ENCODE results near the gene FAM25A. TPM values are rescaled to one million over a fixed set of nuclear protein-coding genes. Genes with fewer than 3 reads are reported as not detected.
"Not testable (repeated sequence)": the region's sequence is repeated elsewhere in the genome, so short reads cannot be mapped to it uniquely, and the experiment has no call there.

Gene FAM25A
- total RNA-seq, 1 experiment from 2014 or later: 2.7 TPM

DNA sequence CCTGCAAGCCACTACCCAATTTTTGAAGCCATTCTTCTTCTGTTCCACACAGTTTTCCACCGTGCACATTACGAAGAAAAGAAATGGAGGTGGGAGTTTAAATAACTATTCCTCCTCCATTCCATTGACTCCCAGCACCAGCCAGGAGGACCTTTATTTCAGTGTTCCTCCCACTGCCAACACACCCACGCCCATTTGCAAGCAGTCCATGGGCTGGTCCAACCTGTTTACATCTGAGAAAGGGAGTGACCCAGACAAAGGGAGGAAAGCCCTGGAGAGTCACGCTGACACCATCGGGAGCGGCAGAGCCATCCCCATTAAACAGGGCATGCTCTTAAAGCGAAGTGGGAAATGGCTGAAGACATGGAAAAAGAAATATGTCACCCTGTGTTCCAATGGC lies 11.8 kb upstream of the FAM25A start:
- H3K27me3 ChIP-seq (ENCODE audit: insufficient read depth, low read length); H3K27ac ChIP-seq (ENCODE audit: low read depth, low read length); ATAC-seq; H3K4me3 ChIP-seq (replicated peaks in 1 of 2; ENCODE audit: low read depth in 1 of 2, low read length in 2 of 2); RAD21 ChIA-PET (ENCODE audit: low non-redundant PET in 1 of 2, low total read pairs in 2 of 2, uncharacterized antibody in 2 of 2, unreplicated experiment in 2 of 2); intact Hi-C loops (cut with micrococcal nuclease); H3K4me2 ChIP-seq (ENCODE audit: low read length); H3K9ac ChIP-seq (ENCODE audit: low read length); H2AFZ ChIP-seq (ENCODE audit: low read depth, low read length, poor library complexity, severe bottlenecking); CTCF ChIA-PET; DNase-seq (ENCODE audit: low read depth, low spot score); H3K9me3 ChIP-seq (ENCODE audit: control insufficient read depth in 1 of 2, insufficient read depth in 1 of 2, low read depth in 1 of 2, low read length in 2 of 2); POLR2A ChIA-PET; BruUV-seq (replicated peaks); H3K79me2 ChIP-seq (ENCODE audit: insufficient read depth, low read length); H4K20me1 ChIP-seq (ENCODE audit: insufficient read depth); H3K36me3 ChIP-seq (ENCODE audit: control insufficient read depth in 1 of 2, insufficient read depth in 2 of 2, low read length in 2 of 2); H3K9me2 ChIP-seq (ENCODE audit: insufficient read depth); H3K4me1 ChIP-seq (ENCODE audit: control insufficient read depth in 1 of 2, insufficient read depth in 2 of 2, low read length in 2 of 2): not testable (repeated sequence)

DNA sequence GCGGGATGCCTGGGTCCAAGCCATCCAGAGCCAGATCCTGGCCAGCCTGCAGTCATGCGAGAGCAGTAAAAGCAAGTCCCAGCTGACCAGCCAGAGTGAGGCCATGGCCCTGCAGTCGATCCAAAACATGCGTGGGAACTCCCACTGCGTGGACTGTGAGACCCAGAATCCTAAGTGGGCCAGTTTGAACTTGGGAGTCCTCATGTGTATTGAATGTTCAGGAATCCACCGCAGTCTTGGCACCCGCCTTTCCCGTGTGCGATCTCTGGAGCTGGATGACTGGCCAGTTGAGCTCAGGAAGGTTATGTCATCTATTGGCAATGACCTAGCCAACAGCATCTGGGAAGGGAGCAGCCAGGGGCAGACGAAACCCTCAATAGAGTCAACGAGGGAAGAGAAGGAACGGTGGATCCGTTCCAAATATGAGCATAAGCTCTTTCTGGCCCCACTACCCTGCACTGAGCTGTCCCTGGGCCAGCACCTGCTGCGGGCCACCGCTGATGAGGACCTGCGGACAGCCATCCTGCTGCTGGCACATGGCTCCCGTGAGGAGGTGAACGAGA lies 10.9 kb upstream of the FAM25A start:
- CTCF ChIA-PET; H2AFZ ChIP-seq (ENCODE audit: low read depth, low read length, poor library complexity, severe bottlenecking); H3K36me3 ChIP-seq (ENCODE audit: control insufficient read depth in 1 of 2, insufficient read depth in 2 of 2, low read length in 2 of 2); H3K4me1 ChIP-seq (ENCODE audit: control insufficient read depth in 1 of 2, insufficient read depth in 2 of 2, low read length in 2 of 2); H3K9me3 ChIP-seq (ENCODE audit: control insufficient read depth in 1 of 2, insufficient read depth in 1 of 2, low read depth in 1 of 2, low read length in 2 of 2); BruUV-seq (replicated peaks); POLR2A ChIA-PET; H3K4me3 ChIP-seq (replicated peaks in 1 of 2; ENCODE audit: low read depth in 1 of 2, low read length in 2 of 2); intact Hi-C loops (cut with micrococcal nuclease); RAD21 ChIA-PET (ENCODE audit: low non-redundant PET in 1 of 2, low total read pairs in 2 of 2, uncharacterized antibody in 2 of 2, unreplicated experiment in 2 of 2); H3K27ac ChIP-seq (ENCODE audit: low read depth, low read length); H3K27me3 ChIP-seq (ENCODE audit: insufficient read depth, low read length); H3K79me2 ChIP-seq (ENCODE audit: insufficient read depth, low read length); H4K20me1 ChIP-seq (ENCODE audit: insufficient read depth); DNase-seq (ENCODE audit: low read depth, low spot score); H3K4me2 ChIP-seq (ENCODE audit: low read length); H3K9ac ChIP-seq (ENCODE audit: low read length); ATAC-seq; H3K9me2 ChIP-seq (ENCODE audit: insufficient read depth): not testable (repeated sequence)

DNA sequence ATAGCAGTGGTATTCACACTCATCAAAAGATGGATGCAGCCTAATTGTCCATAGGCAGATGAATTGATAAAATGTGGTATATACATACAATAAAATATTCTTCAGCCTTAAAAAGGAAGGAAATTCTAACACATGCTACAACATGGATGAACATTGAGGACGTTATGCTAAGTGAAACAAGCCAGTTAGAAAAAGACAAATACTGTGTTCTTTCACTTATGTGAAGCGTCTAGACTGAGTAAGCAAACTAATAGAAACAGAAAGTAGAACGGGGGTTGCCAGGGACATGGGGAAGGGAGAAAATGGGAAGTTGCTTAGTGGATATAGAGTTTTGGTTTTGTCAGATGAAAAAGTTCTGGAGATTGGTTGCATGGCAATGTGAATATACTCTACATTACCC lies 6.6 kb upstream of the FAM25A start:
- BruUV-seq (replicated peaks); H3K9me3 ChIP-seq (ENCODE audit: control insufficient read depth in 1 of 2, insufficient read depth in 1 of 2, low read depth in 1 of 2, low read length in 2 of 2); H3K4me2 ChIP-seq (ENCODE audit: low read length); H3K27ac ChIP-seq (ENCODE audit: low read depth, low read length); H3K27me3 ChIP-seq (ENCODE audit: insufficient read depth, low read length); H4K20me1 ChIP-seq (ENCODE audit: insufficient read depth); CTCF ChIA-PET; DNase-seq (ENCODE audit: low read depth, low spot score); H3K79me2 ChIP-seq (ENCODE audit: insufficient read depth, low read length); RAD21 ChIA-PET (ENCODE audit: low non-redundant PET in 1 of 2, low total read pairs in 2 of 2, uncharacterized antibody in 2 of 2, unreplicated experiment in 2 of 2); POLR2A ChIA-PET; H3K4me1 ChIP-seq (ENCODE audit: control insufficient read depth in 1 of 2, insufficient read depth in 2 of 2, low read length in 2 of 2); H3K36me3 ChIP-seq (ENCODE audit: control insufficient read depth in 1 of 2, insufficient read depth in 2 of 2, low read length in 2 of 2); H3K9ac ChIP-seq (ENCODE audit: low read length); H3K4me3 ChIP-seq (replicated peaks in 1 of 2; ENCODE audit: low read depth in 1 of 2, low read length in 2 of 2); intact Hi-C loops (cut with micrococcal nuclease); ATAC-seq; H2AFZ ChIP-seq (ENCODE audit: low read depth, low read length, poor library complexity, severe bottlenecking); H3K9me2 ChIP-seq (ENCODE audit: insufficient read depth): not testable (repeated sequence)

GRCh38 chr10:87014986-87015716 lies 4.9 kb upstream of the FAM25A start:
- H3K9ac ChIP-seq (ENCODE audit: low read length); CTCF ChIA-PET; H3K36me3 ChIP-seq (ENCODE audit: control insufficient read depth in 1 of 2, insufficient read depth in 2 of 2, low read length in 2 of 2); BruUV-seq (replicated peaks); H4K20me1 ChIP-seq (ENCODE audit: insufficient read depth); intact Hi-C loops (cut with micrococcal nuclease); H3K9me3 ChIP-seq (ENCODE audit: control insufficient read depth in 1 of 2, insufficient read depth in 1 of 2, low read depth in 1 of 2, low read length in 2 of 2); H3K27me3 ChIP-seq (ENCODE audit: insufficient read depth, low read length); H2AFZ ChIP-seq (ENCODE audit: low read depth, low read length, poor library complexity, severe bottlenecking); ATAC-seq; DNase-seq (ENCODE audit: low read depth, low spot score); H3K79me2 ChIP-seq (ENCODE audit: insufficient read depth, low read length); RAD21 ChIA-PET (ENCODE audit: low non-redundant PET in 1 of 2, low total read pairs in 2 of 2, uncharacterized antibody in 2 of 2, unreplicated experiment in 2 of 2); H3K4me3 ChIP-seq (replicated peaks in 1 of 2; ENCODE audit: low read depth in 1 of 2, low read length in 2 of 2); H3K4me2 ChIP-seq (ENCODE audit: low read length); H3K9me2 ChIP-seq (ENCODE audit: insufficient read depth); H3K27ac ChIP-seq (ENCODE audit: low read depth, low read length); POLR2A ChIA-PET: not testable (repeated sequence)
- H3K4me1 ChIP-seq (ENCODE audit: control insufficient read depth in 1 of 2, insufficient read depth in 2 of 2, low read length in 2 of 2): peaks cover 4 to 13% of the 10 kb centered on the region in 2 experiments; a peak in 3 of 4 replicates

All from HCT116 (cell line).